Uterus (tissue), 4 donors: Measurements from ENCODE around the gene TTC34. TPM values are rescaled to one million over a fixed set of nuclear protein-coding genes. Genes with fewer than 3 reads are reported as not detected.

Experiments
- DNase-seq, 2 donors: peaks; one replicate each; pipeline ENCODE4 v3.0.0-alpha.2; 2019 to 2020
- H3K27ac ChIP-seq, 2 donors: fragments of 200-600 bp; sonication (generic); 1 replicate in 1 of 2; 2 replicates in 1 of 2; pipeline ENCODE4 v1.5.1; 2016 to 2018
- H3K27me3 ChIP-seq, 2 donors: fragments of 200-600 bp; sonication (generic); one replicate each; pipeline ENCODE4 v1.5.1; 2018 to 2019; ENCODE audit warnings: control low read depth in 1 of 2
- H3K36me3 ChIP-seq, 2 donors: fragments of 200-600 bp; sonication (generic); one replicate each; pipeline ENCODE4 v1.5.1; 2019; ENCODE audit warnings: control low read depth in 1 of 2
- H3K4me1 ChIP-seq, 2 donors: fragments of 200-600 bp; sonication (generic); one replicate each; pipeline ENCODE4 v1.5.1; 2018 to 2019; ENCODE audit warnings: control low read depth in 1 of 2
- H3K4me3 ChIP-seq, 2 donors: fragments of 200-600 bp; sonication (generic); 1 replicate in 1 of 2; 2 replicates in 1 of 2; pipeline ENCODE4 v1.5.1; 2018 to 2019; ENCODE audit warnings: mild to moderate bottlenecking in 1 of 2
- H3K9me3 ChIP-seq, 2 donors: fragments of 200-600 bp; sonication (generic); one replicate each; pipeline ENCODE4 v1.5.1; 2019; ENCODE audit warnings: control low read depth in 1 of 2
- POLR2A ChIP-seq, 2 donors: fragments of 450-650 bp; IDR thresholded peaks; one replicate each; pipeline ENCODE4 v1.6.1; 2016; ENCODE audit warnings: antibody characterized with exemption in 2 of 2, mild to moderate bottlenecking in 1 of 2, moderate library complexity in 1 of 2
- intact Hi-C: fragments of 100-400 bp; cut with DNase I; formaldehyde crosslinking; loops from one replicate; pipeline ENCODE4 v1.15.1; 2023; ENCODE audit warnings: low total_unique reads
- total RNA-seq, 4 donors: library from RNA; depleted of rRNA in 3 of 4; stranded (reverse); fragments of >200 nt in 3 of 4; gene quantifications; one replicate each; pipeline versions ENCODE4 v1.1.0 to v1.2.4, GENCODE V29; 2014 to 2023
- TF ChIP-seq, protein P1 (sequence below), 4 experiments: fragments of 200-600 bp in 2 of 4; fragments of 450-650 bp in 2 of 4; sonication (generic) in 2 of 4; IDR thresholded peaks; one replicate each; pipeline ENCODE4 v1.5.1; 2016 to 2019; ENCODE audit warnings: antibody characterized with exemption in 4 of 4, mild to moderate bottlenecking in 2 of 4, moderate library complexity in 1 of 4
- donor health status: DM: yes; HTN: yes; CAD: no.

TTC34 gene
- total RNA-seq, 4 donors from 2014 or later, result 0.29 to 2.9 (median 0.43) TPM

- H3K27me3 ChIP-seq, result peaks cover 20 to 33% of the 10 kb centered on the region in 2 donors
- DNase-seq, result no peak
- no peaks in the 10 kb centered on the region for H3K9me3 ChIP-seq
- TF ChIP-seq, protein P1, sequence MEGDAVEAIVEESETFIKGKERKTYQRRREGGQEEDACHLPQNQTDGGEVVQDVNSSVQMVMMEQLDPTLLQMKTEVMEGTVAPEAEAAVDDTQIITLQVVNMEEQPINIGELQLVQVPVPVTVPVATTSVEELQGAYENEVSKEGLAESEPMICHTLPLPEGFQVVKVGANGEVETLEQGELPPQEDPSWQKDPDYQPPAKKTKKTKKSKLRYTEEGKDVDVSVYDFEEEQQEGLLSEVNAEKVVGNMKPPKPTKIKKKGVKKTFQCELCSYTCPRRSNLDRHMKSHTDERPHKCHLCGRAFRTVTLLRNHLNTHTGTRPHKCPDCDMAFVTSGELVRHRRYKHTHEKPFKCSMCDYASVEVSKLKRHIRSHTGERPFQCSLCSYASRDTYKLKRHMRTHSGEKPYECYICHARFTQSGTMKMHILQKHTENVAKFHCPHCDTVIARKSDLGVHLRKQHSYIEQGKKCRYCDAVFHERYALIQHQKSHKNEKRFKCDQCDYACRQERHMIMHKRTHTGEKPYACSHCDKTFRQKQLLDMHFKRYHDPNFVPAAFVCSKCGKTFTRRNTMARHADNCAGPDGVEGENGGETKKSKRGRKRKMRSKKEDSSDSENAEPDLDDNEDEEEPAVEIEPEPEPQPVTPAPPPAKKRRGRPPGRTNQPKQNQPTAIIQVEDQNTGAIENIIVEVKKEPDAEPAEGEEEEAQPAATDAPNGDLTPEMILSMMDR (IDR thresholded peaks at IDR 0.05), result no peak
- no peak for TF ChIP-seq POLR2A (IDR thresholded peaks at IDR 0.05)
- H3K36me3 ChIP-seq, result no peaks in the 10 kb centered on the region
- H3K4me1 ChIP-seq, result peaks cover 0 to 8% of the 10 kb centered on the region in 2 donors
- H3K27ac ChIP-seq, result no peak overlapping the region
- intact Hi-C loops, result no loop called here
- H3K4me3 ChIP-seq, result no peak overlapping the region
These were observed 176.2 kb downstream of the TTC34 start for GRCh38 chr1:2625311-2625710.

DNA sequence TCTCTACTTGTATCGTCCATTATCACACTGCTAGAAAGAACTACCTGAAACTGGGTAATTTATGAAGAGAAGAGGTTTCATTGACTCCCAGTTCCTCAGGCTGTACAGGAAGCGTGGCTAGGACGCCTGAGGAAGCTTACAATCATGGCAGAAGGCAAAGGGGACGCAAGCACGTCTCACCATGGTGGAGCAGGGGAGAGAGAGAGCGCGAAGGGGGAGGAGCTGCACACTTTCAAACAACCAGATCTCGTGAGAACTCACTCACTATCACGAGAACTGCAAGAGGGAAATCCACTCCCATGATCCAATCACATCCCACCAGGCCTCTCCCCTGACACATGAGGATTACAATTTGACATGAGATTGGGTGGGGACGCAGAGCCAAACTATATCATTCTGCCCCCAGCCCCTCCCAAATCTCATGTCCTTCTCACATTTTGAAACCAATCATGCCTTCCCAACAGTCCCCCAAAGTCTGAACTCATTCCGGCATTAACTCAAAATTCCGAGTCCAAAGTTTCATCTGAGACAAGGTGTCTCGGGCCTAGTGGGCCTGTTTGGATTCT lies 176.7 kb downstream of the TTC34 start:
- intact Hi-C loops, result no loop called here
- TF ChIP-seq, protein P1 (IDR thresholded peaks at IDR 0.05), result no peak
- TF ChIP-seq POLR2A (IDR thresholded peaks at IDR 0.05), result no peak
- no peak overlapping the region for H3K27ac ChIP-seq
- H3K27me3 ChIP-seq, result peaks cover 18 to 36% of the 10 kb centered on the region in 2 donors
- H3K36me3 ChIP-seq, result no peaks in the 10 kb centered on the region
- no peak for DNase-seq
- H3K9me3 ChIP-seq, result no peaks in the 10 kb centered on the region
- peaks cover 0 to 8% of the 10 kb centered on the region in 2 donors for H3K4me1 ChIP-seq
- no peak overlapping the region for H3K4me3 ChIP-seq

GRCh38 chr1:2623571-2624337 lies 177.7 kb downstream of the TTC34 start:
- Histone ChIP-seq H3K9me3 (no peaks in the 10 kb centered on the region), H3K4me1 (peaks cover 0 to 5% of the 10 kb centered on the region in 2 donors), H3K36me3 (no peaks in the 10 kb centered on the region), H3K4me3 (no peak overlapping the region), H3K27ac (no peak overlapping the region), H3K27me3 (peaks cover 9 to 31% of the 10 kb centered on the region in 2 donors)
- no peak for DNase-seq
- intact Hi-C loops, result no loop called here
- TF ChIP-seq, protein P1 (IDR thresholded peaks at IDR 0.05), result no peak
- no peak for TF ChIP-seq POLR2A (IDR thresholded peaks at IDR 0.05)

- Histone ChIP-seq H3K9me3 (peaks cover 0 to 2% of the 10 kb centered on the region in 2 donors), H3K27ac (no peak overlapping the region), H3K4me1 (no peaks in the 10 kb centered on the region), H3K36me3 (no peaks in the 10 kb centered on the region), H3K4me3 (no peak overlapping the region), H3K27me3 (peaks cover 0 to 5% of the 10 kb centered on the region in 2 donors)
- TF ChIP-seq, protein P1 (IDR thresholded peaks at IDR 0.05), result no peak
- TF ChIP-seq POLR2A (IDR thresholded peaks at IDR 0.05), result no peak
- intact Hi-C loops, result no loop called here
- DNase-seq, result no peak
These were observed 183.5 kb downstream of the TTC34 start for GRCh38 chr1:2617971-2618470.

DNA sequence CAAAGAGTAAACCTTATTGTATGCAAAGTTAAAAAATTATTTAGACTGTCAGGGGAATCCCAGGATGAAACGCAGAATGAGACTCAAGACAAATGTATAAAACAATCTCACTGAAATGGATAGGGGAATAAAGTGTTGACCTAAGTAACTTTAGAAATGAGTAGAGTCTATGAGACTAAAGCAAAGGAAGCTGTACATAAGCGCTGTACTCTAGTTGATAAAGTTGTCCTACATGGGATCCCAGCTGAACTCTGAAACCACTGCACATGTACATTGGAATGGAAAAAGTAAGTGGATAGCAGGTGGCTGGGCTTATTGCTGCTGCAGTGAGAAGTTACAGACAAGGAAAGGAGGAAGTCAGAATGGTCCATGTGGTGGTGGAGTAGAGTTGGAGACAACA lies 187.3 kb downstream of the TTC34 start:
- no peak overlapping the region for H3K27ac ChIP-seq
- TF ChIP-seq, protein P1 (IDR thresholded peaks at IDR 0.05), result no peak
- TF ChIP-seq POLR2A (IDR thresholded peaks at IDR 0.05), result no peak

More for the DNA sequence above, 187.3 kb downstream of the TTC34 start:
- no peaks in the 10 kb centered on the region for H3K36me3 ChIP-seq
- no peaks in the 10 kb centered on the region for H3K4me1 ChIP-seq
- intact Hi-C loops, result no loop called here
- peaks cover 0 to 3% of the 10 kb centered on the region in 2 donors for H3K9me3 ChIP-seq
- no peaks in the 10 kb centered on the region for H3K27me3 ChIP-seq
- no peak overlapping the region for H3K4me3 ChIP-seq
- DNase-seq, result no peak
